Adrenal gland (tissue), 12 donors: ENCODE results near the gene HINT3. TPM values are rescaled to one million over a fixed set of nuclear protein-coding genes. Genes with fewer than 3 reads are reported as not detected.
"Not testable (repeated sequence)": the region's sequence is repeated elsewhere in the genome, so short reads cannot be mapped to it uniquely, and the experiment has no call there.

Experiments used
- DNase-seq, 7 donors: peaks; one replicate each; pipeline ENCODE4 v3.0.0-alpha.2; 2019 to 2020
- H3K27ac ChIP-seq, 5 donors: fragments of 200-600 bp; sonication (generic) in 4 of 5; 1 replicate in 3 of 5; 2 replicates in 2 of 5; pipeline versions ENCODE4 v1.5.1 to v1.8.0; 2016 to 2020; ENCODE audit warnings: mild to moderate bottlenecking in 1 of 5
- H3K27me3 ChIP-seq: fragments of 200-600 bp; 2 replicates; pipeline ENCODE4 v1.8.0; 2021
- H3K36me3 ChIP-seq, 2 donors: fragments of 200-600 bp; replicated peaks in 1 of 2; 1 replicate in 1 of 2; 2 replicates in 1 of 2; pipeline versions ENCODE4 v1.5.1 to v1.8.0; 2018 to 2022
- H3K4me1 ChIP-seq, 2 donors: fragments of 200-600 bp; replicated peaks in 1 of 2; 1 replicate in 1 of 2; 2 replicates in 1 of 2; pipeline versions ENCODE4 v1.5.1 to v1.8.0; 2018 to 2021
- H3K4me3 ChIP-seq, 4 donors: fragments of 200-600 bp; sonication (generic) in 3 of 4; one replicate each; pipeline ENCODE4 v1.5.1; 2016 to 2018
- H3K9me3 ChIP-seq, 3 donors: fragments of 200-600 bp; sonication (generic) in 1 of 3; replicated peaks in 1 of 3; 1 replicate in 2 of 3; 2 replicates in 1 of 3; pipeline versions ENCODE4 v1.5.1 to v1.8.0; 2016 to 2021
- CTCF ChIP-seq, 6 experiments: fragments of 450-650 bp in 4 of 6; fragments of 200-600 bp in 2 of 6; sonication (generic) in 1 of 6; IDR thresholded peaks; 1 replicate in 5 of 6; 2 replicates in 1 of 6; pipeline versions ENCODE4 v1.5.1 to v1.8.0; 2016 to 2021; ENCODE audit warnings: antibody characterized with exemption in 6 of 6, mild to moderate bottlenecking in 2 of 6, moderate library complexity in 1 of 6
- POLR2A ChIP-seq, 2 donors: fragments of 450-650 bp; IDR thresholded peaks; one replicate each; pipeline ENCODE4 v1.6.1; 2017; ENCODE audit warnings: antibody characterized with exemption in 2 of 2, mild to moderate bottlenecking in 2 of 2, moderate library complexity in 1 of 2
- WGBS, 4 donors: extraction: QIAGEN DNeasy Blood & Tissue Kit in 2 of 4; methylation state at CpG; one replicate each; pipeline versions ENCODE4 v1.1.5 to v1.1.7; 2013 to 2017; 5-methylcytosine and 5-hydroxymethylcytosine counted together
- intact Hi-C, 2 donors: fragments of 100-400 bp; cut with DNase I; formaldehyde crosslinking; loops; one replicate each; pipeline versions ENCODE4 v1.14.1 to v1.15.0; 2022 to 2023
- polyA plus RNA-seq, 3 donors: library from polyadenylated mRNA; stranded (reverse); fragments of 200-250 nt in 2 of 3; fragments of 350-450 nt in 1 of 3; fragmentation: Illumina TruSeq in 1 of 3; extraction: RNeasy Lipid Tissue Mini Kit (QIAGEN cat#74804) in 1 of 3; gene quantifications; one replicate each; pipeline ENCODE4 v1.2.3, GENCODE V29; 2013 to 2014
- total RNA-seq, 9 donors: library from RNA; depleted of rRNA in 4 of 9; stranded (reverse); fragments of >200 nt in 4 of 9; fragments of 120-200 nt in 1 of 9; fragmentation: NEBNext Ultra II Directional in 1 of 9; extraction: Animal tissue kit (Norgen Biotek cat#: 25700) in 1 of 9; gene quantifications; one replicate each; pipeline versions ENCODE4 v1.1.0 to v1.2.4, GENCODE V29; 2013 to 2023
- donor health status: healthy with polysubstance abuse.
- donor health status: Bipolar disorder and iron deficiency.
- donor health status: DM: yes; HTN: yes; CAD: no.
- donor health status: DM: no; HTN: no; CAD: no.
- donor health status: DM: no; HTN: no; CAD: no.
- donor health status: DM: yes; HTN: yes; CAD: no.

Gene HINT3
- total and polyA plus RNA-seq, 12 donors, result 4.7 to 40.6 (median 30.4) TPM

GRCh38 chr6:125931733-125932450, 24.7 kb upstream of the HINT3 start:
- DNase-seq, result no peak
- H3K4me3 ChIP-seq, result no peak overlapping the region
- intact Hi-C loops, result no loop called here
- 87 to 96% (median 92%) methylated on average over 4 of the region's 4 CpGs for WGBS, 4 donors
- TF ChIP-seq POLR2A (IDR thresholded peaks at IDR 0.05) (no peak), CTCF (IDR thresholded peaks at IDR 0.05) (no peak)
- H3K9me3 ChIP-seq, result no peaks in the 10 kb centered on the region
- peaks cover 0 to 35% of the 10 kb centered on the region in 2 donors for H3K36me3 ChIP-seq
- no peaks in the 10 kb centered on the region for H3K27me3 ChIP-seq
- H3K27ac ChIP-seq, result no peak overlapping the region
- peaks cover 0 to 11% of the 10 kb centered on the region in 2 donors for H3K4me1 ChIP-seq

- no peak overlapping the region for H3K27ac ChIP-seq
- H3K27me3 ChIP-seq, result no peaks in the 10 kb centered on the region
- no peak for DNase-seq
- peaks cover 0 to 30% of the 10 kb centered on the region in 2 donors for H3K36me3 ChIP-seq
- H3K4me1 ChIP-seq, result peaks cover 0 to 6% of the 10 kb centered on the region in 2 donors
- intact Hi-C loops, result no loop called here
- H3K9me3 ChIP-seq, result no peaks in the 10 kb centered on the region
- no peak overlapping the region for H3K4me3 ChIP-seq
- TF ChIP-seq CTCF (IDR thresholded peaks at IDR 0.05) (no peak), POLR2A (IDR thresholded peaks at IDR 0.05) (no peak)
Measured at GRCh38 chr6:125932451-125932795, 24.1 kb upstream of the HINT3 start.

- H3K27me3 ChIP-seq, H3K9me3 ChIP-seq, H3K4me1 ChIP-seq, H3K36me3 ChIP-seq, intact Hi-C loops, H3K27ac ChIP-seq, H3K4me3 ChIP-seq, DNase-seq: not testable (repeated sequence)
- 81 to 87% (median 86%) methylated on average over 5 of the region's 5 CpGs for WGBS, 4 donors
Measured at GRCh38 chr6:125935520-125935919, 21.1 kb upstream of the HINT3 start.

GRCh38 chr6:125939026-125939425, 17.5 kb upstream of the HINT3 start:
- no peak for DNase-seq
- Histone ChIP-seq H3K9me3 (no peaks in the 10 kb centered on the region), H3K27me3 (no peaks in the 10 kb centered on the region), H3K27ac (no peak overlapping the region), H3K36me3 (no peaks in the 10 kb centered on the region), H3K4me1 (peaks cover 10 to 17% of the 10 kb centered on the region in 2 donors), H3K4me3 (no peak overlapping the region)
- intact Hi-C loops, result no loop called here
- TF ChIP-seq POLR2A (IDR thresholded peaks at IDR 0.05), result no peak
- no peak for TF ChIP-seq CTCF (IDR thresholded peaks at IDR 0.05)
- 88 to 94% (median 92%) methylated on average over 1 of the region's 1 CpG for WGBS, 4 donors

GRCh38 chr6:125939791-125940190, 16.8 kb upstream of the HINT3 start:
- H3K4me3 ChIP-seq, result no peak overlapping the region
- H3K9me3 ChIP-seq, result no peaks in the 10 kb centered on the region
- peaks cover 17 to 24% of the 10 kb centered on the region in 2 donors for H3K4me1 ChIP-seq
- intact Hi-C loops, result no loop called here
- DNase-seq, result no peak
- no peaks in the 10 kb centered on the region for H3K27me3 ChIP-seq
- no peak for TF ChIP-seq POLR2A (IDR thresholded peaks at IDR 0.05)
- no peak for TF ChIP-seq CTCF (IDR thresholded peaks at IDR 0.05)
- no peak overlapping the region for H3K27ac ChIP-seq
- 52 to 74% (median 67%) methylated on average over 2 of the region's 2 CpGs for WGBS, 4 donors
- H3K36me3 ChIP-seq, result no peaks in the 10 kb centered on the region
